Measurements from ENCODE around the gene KRT74. TPM values are rescaled to one million over a fixed set of nuclear protein-coding genes. Genes with fewer than 3 reads are reported as not detected.

KRT74 gene
- total RNA-seq, 1 experiment from 2014 or later: not detected

DNA sequence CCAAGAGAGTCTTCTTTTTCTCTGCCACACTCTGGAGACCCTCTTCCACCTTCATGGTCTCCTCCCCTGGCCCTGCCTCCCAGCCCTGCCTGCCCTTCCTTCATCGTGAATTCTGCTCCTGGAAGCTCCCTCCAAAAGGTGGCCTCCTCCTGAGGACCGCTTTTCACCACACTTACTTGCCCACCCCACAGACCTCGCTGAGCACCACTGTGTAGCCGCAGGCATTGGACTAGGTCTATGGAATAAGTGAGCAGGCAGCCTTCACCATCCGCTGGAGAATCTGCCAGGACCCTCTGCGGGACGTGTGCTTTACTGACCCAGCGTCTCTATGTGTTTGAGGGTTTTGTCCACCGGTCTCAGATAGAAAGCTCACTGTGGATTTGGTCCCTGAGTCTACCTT, 43.8 kb downstream of the KRT74 start:
- H3K4me3 Mint-ChIP-seq (ENCODE audit: low read depth, unreplicated experiment): no peak overlapping the region
- intact Hi-C loops (cut with micrococcal nuclease; ENCODE audit: unreplicated experiment): no loop called here
- no peak overlapping the region for H3K27ac Mint-ChIP-seq (ENCODE audit: unreplicated experiment)
- TF ChIP-seq CTCF (IDR thresholded peaks at IDR 0.05; ENCODE audit: unreplicated experiment): no peak
- H3K27me3 Mint-ChIP-seq (ENCODE audit: unreplicated experiment): no peaks in the 10 kb centered on the region
- H3K36me3 Mint-ChIP-seq (ENCODE audit: insufficient read depth, unreplicated experiment): no peaks in the 10 kb centered on the region
- DNase-seq: no peak
- no TSS peak for BruUV-seq (replicated peaks)
- no peaks in the 10 kb centered on the region for H3K9me3 Mint-ChIP-seq (ENCODE audit: low read depth, unreplicated experiment)
- CTCF ChIA-PET: no interaction called here
- no peaks in the 10 kb centered on the region for H3K4me1 Mint-ChIP-seq (ENCODE audit: low read depth, unreplicated experiment)

DNA sequence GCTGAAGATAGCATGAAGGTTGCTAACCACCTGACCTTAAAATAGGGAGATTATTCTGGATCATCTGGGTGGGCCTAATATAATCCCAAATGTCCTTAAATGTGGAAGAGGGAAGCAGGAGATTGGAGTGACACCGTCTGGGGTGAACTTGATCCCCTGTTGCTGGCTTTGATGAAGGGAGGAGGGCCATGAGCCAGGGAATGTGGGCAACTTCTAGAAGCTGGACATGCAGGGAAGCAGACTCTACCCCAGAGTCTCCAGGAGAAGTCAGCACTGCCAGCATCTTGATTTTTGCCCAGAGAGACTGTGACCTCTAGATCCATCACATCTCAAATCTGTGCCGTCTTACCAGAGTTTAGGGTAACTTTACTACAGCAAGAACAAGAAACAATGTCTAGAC, 44.2 kb downstream of the KRT74 start:
- intact Hi-C loops (cut with micrococcal nuclease; ENCODE audit: unreplicated experiment): no loop called here
- no peaks in the 10 kb centered on the region for H3K36me3 Mint-ChIP-seq (ENCODE audit: insufficient read depth, unreplicated experiment)
- no peaks in the 10 kb centered on the region for H3K27me3 Mint-ChIP-seq (ENCODE audit: unreplicated experiment)
- no peak overlapping the region for H3K27ac Mint-ChIP-seq (ENCODE audit: unreplicated experiment)
- TF ChIP-seq CTCF (IDR thresholded peaks at IDR 0.05; ENCODE audit: unreplicated experiment): no peak
- no peaks in the 10 kb centered on the region for H3K9me3 Mint-ChIP-seq (ENCODE audit: low read depth, unreplicated experiment)
- no peak for DNase-seq
- CTCF ChIA-PET: no interaction called here
- H3K4me3 Mint-ChIP-seq (ENCODE audit: low read depth, unreplicated experiment): no peak overlapping the region
- BruUV-seq (replicated peaks): no TSS peak
- H3K4me1 Mint-ChIP-seq (ENCODE audit: low read depth, unreplicated experiment): no peaks in the 10 kb centered on the region

DNA sequence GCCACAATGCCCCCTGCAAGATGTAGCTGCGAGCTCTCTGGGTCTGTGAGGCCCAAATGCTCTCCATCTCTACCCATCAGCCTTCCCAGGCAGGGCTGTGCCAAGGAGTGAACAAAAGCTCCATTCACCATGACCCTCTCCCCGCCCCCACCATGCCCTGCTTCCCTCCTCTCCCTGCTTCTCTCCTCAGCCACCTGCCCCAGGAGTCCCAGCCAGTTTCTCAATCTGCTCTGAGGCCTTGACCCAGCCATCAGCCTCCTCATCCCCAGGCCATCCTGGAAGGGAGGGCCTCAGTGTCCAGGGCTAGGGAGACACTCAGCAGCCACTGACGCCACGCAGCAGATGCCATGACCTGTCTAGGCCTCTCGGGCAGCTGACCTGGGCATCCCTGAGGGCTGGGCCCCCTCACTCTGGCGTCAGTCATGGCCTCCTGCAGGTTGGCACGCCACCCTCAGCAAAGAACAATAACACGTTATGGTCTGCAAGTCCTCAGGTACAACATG, 45.0 kb downstream of the KRT74 start:
- H3K27ac Mint-ChIP-seq (ENCODE audit: unreplicated experiment): no peak overlapping the region
- H3K4me3 Mint-ChIP-seq (ENCODE audit: low read depth, unreplicated experiment): no peak overlapping the region
- H3K9me3 Mint-ChIP-seq (ENCODE audit: low read depth, unreplicated experiment): no peaks in the 10 kb centered on the region
- BruUV-seq (replicated peaks): no TSS peak
- TF ChIP-seq CTCF (IDR thresholded peaks at IDR 0.05; ENCODE audit: unreplicated experiment): no peak
- H3K36me3 Mint-ChIP-seq (ENCODE audit: insufficient read depth, unreplicated experiment): no peaks in the 10 kb centered on the region
- CTCF ChIA-PET: no interaction called here
- intact Hi-C loops (cut with micrococcal nuclease; ENCODE audit: unreplicated experiment): no loop called here
- no peaks in the 10 kb centered on the region for H3K27me3 Mint-ChIP-seq (ENCODE audit: unreplicated experiment)
- no peak for DNase-seq
- H3K4me1 Mint-ChIP-seq (ENCODE audit: low read depth, unreplicated experiment): no peaks in the 10 kb centered on the region

DNA sequence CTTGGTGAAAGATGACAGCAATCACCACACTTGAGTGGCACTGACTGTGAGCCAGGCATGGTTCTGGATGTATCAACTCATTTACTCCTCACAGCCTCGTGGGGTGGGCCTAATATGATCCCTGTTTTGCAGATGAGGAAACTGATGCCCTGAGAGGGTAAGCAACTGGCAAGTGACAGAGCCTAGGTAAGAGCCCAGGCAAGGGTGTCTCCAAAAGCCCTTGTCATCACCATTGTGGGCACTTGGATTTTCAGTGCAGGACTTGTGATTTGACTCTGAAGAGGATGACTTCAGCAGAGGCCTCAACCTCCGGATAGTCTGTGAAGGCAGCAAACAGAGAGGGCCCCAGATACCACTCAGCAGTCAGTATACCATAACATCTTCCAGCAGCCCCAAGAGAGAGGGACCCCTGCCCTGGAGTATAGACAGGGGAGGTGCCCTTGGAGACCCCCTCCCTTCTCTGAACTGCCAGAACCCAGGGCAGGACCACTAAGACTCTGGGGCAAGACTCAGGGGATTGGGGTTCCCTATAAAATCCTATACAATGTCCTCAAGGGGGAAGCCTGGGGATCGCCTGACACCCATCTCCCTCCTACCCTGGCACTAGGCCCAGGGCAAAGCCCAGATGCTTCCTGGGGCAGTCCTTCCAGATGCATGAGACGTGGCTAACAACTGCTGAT, 46.4 kb downstream of the KRT74 start:
- Mint-ChIP-seq H3K9me3 (ENCODE audit: low read depth, unreplicated experiment) (no peaks in the 10 kb centered on the region), H3K4me1 (ENCODE audit: low read depth, unreplicated experiment) (peaks cover 6% of the 10 kb centered on the region), H3K27ac (ENCODE audit: unreplicated experiment) (no peak overlapping the region), H3K36me3 (ENCODE audit: insufficient read depth, unreplicated experiment) (no peaks in the 10 kb centered on the region), H3K4me3 (ENCODE audit: low read depth, unreplicated experiment) (no peak overlapping the region), H3K27me3 (ENCODE audit: unreplicated experiment) (no peaks in the 10 kb centered on the region)
- CTCF ChIA-PET: no interaction called here
- no TSS peak for BruUV-seq (replicated peaks)
- DNase-seq: no peak
- intact Hi-C loops (cut with micrococcal nuclease; ENCODE audit: unreplicated experiment): no loop called here
- TF ChIP-seq CTCF (IDR thresholded peaks at IDR 0.05; ENCODE audit: unreplicated experiment): no peak

Data from Calu3 (cell line).